ENCODE measurements around the gene CMC4.

GRCh38 chrX:155054255-155054654, 16.7 kb downstream of the CMC4 start:
- TF ChIP-seq CTCF (IDR thresholded peaks at IDR 0.05; ENCODE audit: insufficient read depth, low read length, poor library complexity, severe bottlenecking) (no peak), EZH2phosphoT487 (conservative IDR thresholded peaks at IDR 0.05; ENCODE audit: low read length) (no peak)

All from SU-DHL-6 (cell line).